Left cardiac atrium (tissue), 4 donors: Measurements from ENCODE around the gene RENBP. TPM values are rescaled to one million over a fixed set of nuclear protein-coding genes. Genes with fewer than 3 reads are reported as not detected.
A peak's percentile ranks its signal among the peaks of the same experiment; 100 is the strongest.
"Not testable (repeated sequence)": the region's sequence is repeated elsewhere in the genome, so short reads cannot be mapped to it uniquely, and the experiment has no call there.

ENCODE experiments used
- ATAC-seq, 2 donors: fragments of 200-7000 bp; cut with Tn5 transposase; one replicate each; pipeline ENCODE4 v1.9.1; 2020; ENCODE audit warnings: mild to moderate bottlenecking in 2 of 2, moderate library complexity in 2 of 2
- DNase-seq: peaks from one replicate; pipeline ENCODE4 v3.0.0-alpha.2; 2020
- intact Hi-C, 2 donors: fragments of 100-400 bp; cut with DNase I; formaldehyde crosslinking; loops; one replicate each; pipeline versions ENCODE4 v1.14.1 to v1.15.1; 2022 to 2023
- long read RNA-seq: library from polyadenylated mRNA; unstranded; transcript quantifications from one replicate; pipeline ENCODE4 v2.0.0, GENCODE V29; 2021
- total RNA-seq, 2 donors: library from RNA; stranded (reverse); fragmentation: NEBNext Ultra II Directional; extraction: Animal tissue kit (Norgen Biotek cat#: 25700); gene quantifications; one replicate each; pipeline ENCODE4 v1.2.1, GENCODE V29; 2021
- donor health status: DM: no; HTN: yes; CAD: no.
- donor health status: DM: no; HTN: yes; CAD: no; lungs with severe emphysema.
- donor health status: DM: yes; HTN: yes; CAD: no.
- donor health status: Dilated cardiomyopathy.

The RENBP gene
- 10 to 100 TPM; 14.7 to 14.8 TPM for total RNA-seq
- long read RNA-seq, result 0 reads

DNA sequence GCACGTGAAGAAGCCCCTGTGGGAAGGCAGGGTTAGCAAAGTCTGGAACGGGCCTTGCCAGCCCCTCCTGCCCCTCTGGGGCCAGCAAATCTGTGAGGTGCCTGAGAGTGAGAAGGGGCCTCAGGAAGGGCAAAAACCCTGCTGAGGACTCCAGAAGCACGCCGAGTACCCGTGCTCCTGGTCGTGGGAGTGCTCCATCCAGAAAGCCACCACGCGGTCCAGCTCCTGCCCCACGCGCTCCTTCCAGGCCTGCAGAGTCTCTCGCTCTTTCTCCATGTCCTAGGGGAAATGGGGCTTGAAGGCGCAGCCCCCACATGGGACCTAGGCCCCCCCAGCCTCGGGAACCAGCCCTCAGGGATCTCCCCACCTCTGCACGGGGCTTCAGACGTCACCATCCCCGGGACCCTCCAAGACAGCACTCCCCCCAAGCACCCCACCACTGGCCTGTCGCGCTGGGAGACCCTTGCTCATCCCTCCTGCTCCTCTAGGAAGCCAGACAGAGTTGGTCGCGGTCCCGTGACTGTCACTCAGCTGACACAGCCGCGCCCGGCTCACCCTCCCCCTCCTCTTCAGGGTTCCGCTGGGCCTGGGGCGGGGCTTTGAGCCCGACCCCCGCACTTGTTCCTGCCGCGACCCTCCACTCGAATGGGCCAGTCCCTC, at the start of gene RENBP:
Gene RENBP, minus strand, starts transcription at position 504 of the 660 bp plus-strand sequence. Its CDS starts 33 bp downstream, at position 471.
- peak; percentile 74 for DNase-seq
- intact Hi-C loops, result no loop called here
- peak; percentile 50 to 68 for ATAC-seq

GRCh38 chrX:153993978-153994377, 49.5 kb upstream of the RENBP start:
- no peak for DNase-seq
- intact Hi-C loops, result no loop called here
- ATAC-seq, result no peak

- intact Hi-C loops, result no loop called here
- no peak for DNase-seq
- ATAC-seq, result no peak
Measured at GRCh38 chrX:153993079-153993478, 48.6 kb upstream of the RENBP start.

GRCh38 chrX:153992180-153992579, 47.7 kb upstream of the RENBP start:
- ATAC-seq (no peak), DNase-seq (no peak)
- intact Hi-C loops, result no loop called here

DNA sequence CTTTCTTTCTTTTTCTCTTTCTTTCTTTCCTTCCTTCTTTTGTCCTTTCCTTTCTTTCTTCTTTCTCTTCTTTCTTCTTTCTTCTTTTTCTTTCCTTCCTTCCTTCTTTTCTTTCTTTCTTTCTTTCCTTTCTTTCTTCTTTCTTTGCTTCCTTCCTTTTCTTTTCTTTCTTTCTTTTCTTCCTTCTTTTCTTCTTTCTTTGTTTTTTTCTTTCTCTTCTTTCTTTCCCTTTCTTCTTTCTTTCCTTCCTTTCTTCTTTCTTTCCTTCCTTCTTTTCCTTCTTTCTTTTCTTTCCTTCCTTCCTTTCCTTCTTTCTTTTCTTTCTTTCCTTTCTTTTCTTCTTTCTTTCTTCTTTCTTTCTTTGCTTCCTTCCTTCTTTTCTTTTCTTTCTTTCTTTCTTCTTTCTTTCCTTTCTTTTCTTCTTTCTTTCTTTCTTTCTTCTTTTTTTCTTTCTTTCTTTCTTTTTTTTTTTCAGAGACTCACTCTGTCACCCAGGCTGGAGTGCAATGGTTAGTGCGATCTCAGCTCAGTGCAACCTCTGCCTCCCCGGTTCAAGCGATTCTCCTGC, 46.7 kb upstream of the RENBP start:
- intact Hi-C loops, result no loop called here
- no peak for DNase-seq
- no peak for ATAC-seq

DNA sequence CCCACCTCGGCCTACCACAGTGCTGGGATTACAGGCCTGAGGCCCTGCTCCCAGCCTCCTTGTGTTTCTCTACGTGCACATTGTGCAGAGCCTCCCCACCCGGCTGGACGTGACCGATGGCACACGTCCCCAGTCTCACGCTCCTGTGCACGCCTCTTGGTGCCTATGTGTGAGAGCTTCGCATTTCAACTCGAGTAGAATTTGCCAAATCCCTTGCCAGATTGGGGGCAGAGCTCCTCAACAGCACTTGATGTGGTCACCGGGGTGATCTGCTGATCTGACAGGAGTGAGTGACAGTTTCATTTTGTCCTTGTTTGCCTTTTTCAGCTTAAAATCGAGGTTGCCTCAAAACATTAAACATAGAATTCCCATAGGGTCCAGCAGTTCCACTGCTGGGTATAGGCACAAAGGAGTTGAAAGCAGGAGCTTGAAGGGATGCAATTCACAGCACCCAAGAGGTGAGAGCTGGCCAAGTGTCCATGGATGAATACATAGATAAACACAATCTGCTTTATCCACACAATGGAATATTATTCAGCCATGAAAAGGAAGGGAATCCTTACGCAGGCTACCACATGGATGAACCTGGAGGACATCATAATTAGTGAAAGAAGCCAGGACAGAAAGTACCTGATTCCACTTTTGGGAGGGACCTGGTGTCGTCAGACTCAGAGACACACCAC, 45.7 kb upstream of the RENBP start:
- DNase-seq (no peak), ATAC-seq (no peak)
- intact Hi-C loops, result no loop called here

GRCh38 chrX:153988493-153988892, 44.0 kb upstream of the RENBP start:
- intact Hi-C loops, result no loop called here
- ATAC-seq, result peak in 1 of 2 donors; percentile 29
- no peak for DNase-seq

GRCh38 chrX:153984351-153985178, 40.1 kb upstream of the RENBP start:
- DNase-seq, result no peak
- intact Hi-C loops, result no loop called here
- no peak for ATAC-seq

DNA sequence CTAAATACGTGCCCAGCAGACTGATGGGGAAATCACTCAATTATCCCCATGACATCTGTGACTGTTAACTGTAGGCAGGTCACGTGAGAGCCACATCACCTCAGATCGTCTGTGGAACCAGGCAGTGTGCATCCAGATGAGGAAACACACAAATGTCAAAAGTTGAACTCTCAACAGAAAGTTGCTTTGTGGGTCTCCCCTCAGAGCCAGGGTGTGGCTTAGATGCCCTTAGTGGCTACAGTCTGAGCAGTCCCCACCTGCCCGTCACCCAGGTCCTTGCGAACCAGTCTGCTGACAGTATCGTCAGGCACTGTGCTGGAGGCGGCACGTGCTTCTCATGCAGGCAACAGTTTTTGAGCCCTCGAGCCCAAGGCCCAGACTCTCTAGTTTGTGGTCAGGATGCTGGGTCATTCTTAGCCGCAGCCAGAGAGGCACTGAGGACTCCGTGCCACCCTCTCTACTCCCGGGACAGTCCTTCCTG, 38.9 kb upstream of the RENBP start:
- ATAC-seq, result no peak
- intact Hi-C loops, result no loop called here
- no peak for DNase-seq

GRCh38 chrX:153981771-153982533, 37.5 kb upstream of the RENBP start:
- DNase-seq (peak; percentile 38), ATAC-seq (peak; percentile 20 to 41)
- intact Hi-C loops, result no loop called here

DNA sequence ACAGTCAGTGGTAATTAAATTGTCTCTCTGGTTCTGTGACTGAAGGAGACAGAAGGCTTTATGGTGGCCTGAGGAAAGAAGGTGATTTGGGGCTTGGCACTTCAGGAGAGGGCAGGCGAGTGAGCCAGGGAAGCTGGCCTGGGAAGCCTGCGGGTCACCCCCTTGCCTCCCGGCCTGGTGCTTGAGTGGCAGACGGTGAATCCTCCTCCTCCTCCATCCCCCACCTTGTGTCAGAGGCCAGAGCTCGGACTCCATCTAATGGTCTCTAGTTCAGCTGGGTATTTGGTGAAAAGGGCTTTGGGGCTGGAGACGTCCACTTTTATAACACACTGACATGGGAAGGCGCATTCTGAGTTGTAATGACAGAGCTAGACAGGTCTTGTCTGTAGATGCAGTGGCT, 36.8 kb upstream of the RENBP start:
- intact Hi-C loops, result no loop called here
- ATAC-seq (no peak), DNase-seq (no peak)

GRCh38 chrX:153980394-153980793, 36.0 kb upstream of the RENBP start:
- intact Hi-C loops, DNase-seq: not testable (repeated sequence)
- ATAC-seq, result peak in 1 of 2 donors; percentile 44

DNA sequence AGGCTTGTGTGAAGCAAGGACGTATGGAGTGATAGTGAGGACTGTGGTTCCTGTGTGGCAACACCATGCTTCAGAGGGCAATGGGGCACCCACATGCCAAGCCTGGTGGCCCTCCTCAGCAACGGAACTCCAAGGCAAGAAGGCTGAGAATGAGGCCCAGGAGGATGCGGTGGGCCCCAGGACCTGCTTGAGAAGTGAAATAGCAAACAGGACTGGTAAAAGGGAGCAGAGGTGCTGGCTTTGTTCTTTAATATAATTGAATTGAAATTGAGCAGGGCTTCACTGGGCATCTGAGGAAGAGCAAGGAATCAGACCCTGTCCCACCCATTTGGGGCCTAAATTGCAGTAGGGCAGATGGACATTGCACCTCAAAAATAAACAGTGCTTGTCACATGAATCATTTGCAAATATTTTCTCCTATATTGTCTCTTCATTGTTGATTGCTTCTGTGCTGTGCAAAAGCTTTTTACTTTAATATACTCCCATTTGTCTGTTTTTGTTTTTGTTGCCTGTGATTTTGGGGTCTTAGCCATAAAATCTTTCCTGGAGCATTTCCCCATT, 30.4 kb upstream of the RENBP start:
- intact Hi-C loops, result no loop called here
- no peak for ATAC-seq
- DNase-seq, result no peak

DNA sequence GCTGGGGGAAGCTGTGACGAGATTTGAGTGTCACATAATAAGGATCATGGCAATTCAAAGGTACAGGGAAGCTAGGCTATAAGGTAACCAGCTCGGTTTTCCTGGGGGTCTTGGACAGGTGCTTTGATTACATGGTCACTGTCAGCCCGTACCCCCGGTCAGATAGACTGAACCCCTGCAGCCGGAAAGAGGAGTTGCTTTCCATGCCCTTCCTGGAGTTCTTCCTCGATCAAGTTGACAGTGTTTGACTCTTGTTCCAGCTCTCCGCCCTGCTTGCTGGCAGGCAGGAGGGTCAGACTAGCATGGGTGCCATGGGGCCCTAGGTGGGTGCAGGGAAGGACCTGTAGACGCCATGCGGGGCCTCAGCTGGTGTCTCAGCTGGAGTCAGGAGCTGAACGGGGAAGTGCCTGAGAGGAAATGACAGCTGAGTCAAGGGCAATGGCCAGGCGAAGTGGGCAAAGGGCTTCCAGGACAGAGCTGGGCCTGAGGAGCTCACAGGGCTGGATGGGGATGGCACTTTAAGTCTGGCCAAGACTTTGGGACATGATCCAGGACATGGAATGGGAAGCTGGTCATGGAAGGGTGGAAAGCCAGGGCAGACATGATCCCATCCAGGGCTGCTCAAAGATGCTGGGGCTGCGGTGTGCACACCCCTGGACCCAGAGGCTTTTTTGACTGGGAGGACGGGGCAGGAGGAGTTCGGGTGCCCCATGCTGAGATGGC, 29.7 kb upstream of the RENBP start:
- intact Hi-C loops, result no loop called here
- ATAC-seq (no peak), DNase-seq (no peak)

DNA sequence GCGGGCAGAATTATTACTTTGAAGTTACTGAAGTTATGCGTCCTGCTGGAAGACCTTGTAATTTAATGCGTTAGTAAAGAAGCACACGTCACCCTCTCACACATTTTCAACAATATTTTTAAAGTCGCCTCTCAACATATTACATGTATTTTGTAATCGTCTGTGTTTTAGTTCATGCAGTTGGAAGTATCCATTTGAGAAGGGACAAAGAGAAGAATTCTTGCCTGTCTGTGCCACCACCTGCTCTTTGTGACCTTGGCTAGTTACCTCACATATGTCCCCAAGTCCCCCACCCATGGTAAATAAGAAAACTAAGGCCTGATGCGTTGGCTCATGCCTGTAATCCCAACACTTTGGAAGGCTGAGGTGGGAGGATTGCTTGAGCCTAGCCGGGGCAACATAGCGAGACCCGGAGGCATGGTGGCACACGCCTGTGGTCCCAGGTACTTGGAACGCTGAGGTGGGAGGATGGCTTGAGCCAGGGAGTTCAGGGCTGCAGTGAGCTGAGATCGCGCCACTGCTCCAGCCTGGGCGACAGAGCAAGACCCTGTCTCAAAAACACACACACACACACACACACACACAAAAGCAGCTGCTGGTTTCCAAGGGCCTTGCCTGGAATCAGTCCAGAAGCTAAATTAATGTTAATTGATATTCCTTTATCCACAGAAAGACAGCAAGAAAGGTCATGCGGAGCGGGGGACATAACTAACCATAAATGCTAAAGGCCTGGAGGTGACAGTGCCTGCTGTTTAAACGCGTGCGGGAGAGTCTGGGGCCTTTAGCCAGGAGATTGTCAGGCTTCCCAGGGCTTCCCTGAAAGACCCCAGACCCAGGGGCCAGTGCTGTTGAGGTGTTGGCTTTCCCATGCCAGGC, 28.9 kb upstream of the RENBP start:
- DNase-seq (no peak), ATAC-seq (no peak)
- intact Hi-C loops, result no loop called here

DNA sequence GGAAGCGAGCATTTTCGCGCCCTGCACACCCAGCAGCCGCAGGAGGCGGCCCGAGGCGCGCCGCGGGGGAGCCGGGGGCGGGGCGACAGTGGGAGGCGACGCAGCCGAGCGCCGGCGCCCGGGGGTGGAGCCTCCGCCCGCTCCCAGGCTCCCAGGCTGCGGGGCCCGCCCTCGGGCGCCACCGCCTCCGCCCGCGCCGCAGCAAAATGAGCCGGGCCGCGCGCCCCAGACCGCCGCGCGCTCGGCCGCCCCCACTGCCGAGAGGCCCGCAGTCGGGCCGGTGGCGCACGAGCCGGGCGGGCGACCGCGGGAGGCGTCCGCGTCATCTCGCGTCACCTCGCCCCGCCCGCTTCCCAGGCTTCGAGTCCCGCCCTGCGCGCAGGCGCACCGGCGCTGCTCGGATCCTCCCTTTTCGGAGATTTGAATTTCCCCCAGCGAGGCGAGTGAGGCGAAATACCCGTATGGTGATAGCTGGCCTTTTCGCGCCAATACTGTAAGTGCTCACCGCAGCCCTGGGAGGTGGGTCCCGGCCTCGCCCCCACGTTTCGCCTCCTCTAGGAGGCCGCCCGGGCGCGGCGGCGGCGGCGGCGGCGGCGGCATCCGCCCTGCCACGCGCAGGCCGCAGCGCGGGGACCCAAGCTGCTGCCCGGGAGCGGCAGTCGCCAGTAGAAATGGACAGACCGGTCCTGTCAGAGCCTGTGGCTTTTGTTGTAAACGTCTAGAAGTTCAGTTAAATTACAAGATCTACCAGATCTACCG, 28.1 kb upstream of the RENBP start, which contains the start of gene TMEM187:
Gene TMEM187, plus strand, starts transcription at position 387 of the 759 bp plus-strand sequence. CDS start 9,309 bp downstream, outside the sequence.
- peak; percentile 90 for DNase-seq
- ATAC-seq, result peak; percentile 59 to 69
- intact Hi-C loops, result no loop called here
